Liver (tissue), 9 donors: Measurements from ENCODE around the gene AGPAT3. TPM values are rescaled to one million over a fixed set of nuclear protein-coding genes. Genes with fewer than 3 reads are reported as not detected.

Experiments
- DNase-seq: peaks from one replicate; pipeline ENCODE4 v3.0.0-alpha.2; 2017; ENCODE audit warnings: low spot score
- H3K27ac ChIP-seq, 2 donors: one replicate each; pipeline ENCODE4 v1.7.0; 2013; ENCODE audit warnings: inconsistent platforms in 2 of 2, low read length in 2 of 2, control low read depth in 1 of 2, low read depth in 1 of 2, mild to moderate bottlenecking in 1 of 2
- H3K27me3 ChIP-seq, 4 donors: one replicate each; pipeline versions ENCODE4 v1.6.1 to v1.7.0; 2013; ENCODE audit warnings: low read length in 3 of 4, inconsistent platforms in 1 of 4, mild to moderate bottlenecking in 1 of 4, moderate library complexity in 1 of 4; ENCODE audit not compliant: control insufficient read depth in 4 of 4, insufficient read depth in 4 of 4
- H3K36me3 ChIP-seq, 4 donors: one replicate each; pipeline versions ENCODE4 v1.6.1 to v1.7.0; 2013; ENCODE audit warnings: low read length in 3 of 4, mild to moderate bottlenecking in 3 of 4, low read depth in 1 of 4, moderate library complexity in 1 of 4; ENCODE audit not compliant: control insufficient read depth in 4 of 4, insufficient read depth in 3 of 4
- H3K4me1 ChIP-seq, 4 donors: one replicate each; pipeline versions ENCODE4 v1.6.1 to v1.7.0; 2013; ENCODE audit warnings: low read length in 3 of 4, mild to moderate bottlenecking in 3 of 4, moderate library complexity in 1 of 4; ENCODE audit not compliant: control insufficient read depth in 4 of 4, insufficient read depth in 4 of 4
- H3K4me3 ChIP-seq, 3 donors: one replicate each; pipeline versions ENCODE4 v1.6.1 to v1.7.0; 2013; ENCODE audit warnings: low read length in 3 of 3, control low read depth in 1 of 3, low read depth in 1 of 3, mild to moderate bottlenecking in 1 of 3
- H3K9ac ChIP-seq, 2 donors: one replicate each; pipeline ENCODE4 v1.7.0; 2013; ENCODE audit warnings: low read length in 2 of 2, mild to moderate bottlenecking in 2 of 2, moderate library complexity in 2 of 2, control low read depth in 1 of 2, low read depth in 1 of 2
- H3K9me3 ChIP-seq, 4 donors: one replicate each; pipeline versions ENCODE4 v1.6.1 to v1.7.0; 2013; ENCODE audit warnings: low read length in 3 of 4; ENCODE audit not compliant: control insufficient read depth in 4 of 4
- ATF3 ChIP-seq: IDR thresholded peaks from 2 replicates; pipeline ENCODE4 v1.6.1; 2016; ENCODE audit warnings: antibody characterized with exemption
- CTCF ChIP-seq: fragments of 150-350 bp; IDR thresholded peaks from 2 replicates; pipeline ENCODE4 v1.5.1; 2017; ENCODE audit warnings: improper control_type of control experiment, low read depth, low read length; ENCODE audit not compliant: missing input control
- EGR1 ChIP-seq, 2 donors: IDR thresholded peaks; 2 replicates each; pipeline ENCODE4 v1.6.1; 2016 to 2018; ENCODE audit warnings: antibody characterized with exemption in 2 of 2, low read depth in 2 of 2
- FOXA1 ChIP-seq: IDR thresholded peaks from 2 replicates; pipeline ENCODE4 v1.6.1; 2016; ENCODE audit warnings: antibody characterized with exemption
- FOXA2 ChIP-seq: IDR thresholded peaks from 2 replicates; pipeline ENCODE4 v1.6.1; 2016; ENCODE audit warnings: antibody characterized with exemption
- GABPA ChIP-seq, 2 donors: IDR thresholded peaks in 1 of 2; conservative IDR thresholded peaks in 1 of 2; 2 replicates each; pipeline ENCODE4 v1.6.1; 2016; ENCODE audit warnings: antibody characterized with exemption in 2 of 2, mild to moderate bottlenecking in 1 of 2, moderate library complexity in 1 of 2
- HNF4A ChIP-seq, 2 donors: conservative IDR thresholded peaks; 2 replicates each; pipeline ENCODE4 v1.6.1; 2016; ENCODE audit warnings: antibody characterized with exemption in 2 of 2, mild to moderate bottlenecking in 2 of 2
- HNF4G ChIP-seq: IDR thresholded peaks from 2 replicates; pipeline ENCODE4 v1.6.1; 2016; ENCODE audit warnings: antibody characterized with exemption
- JUND ChIP-seq, 2 donors: IDR thresholded peaks; 2 replicates each; pipeline ENCODE4 v1.6.1; 2016; ENCODE audit warnings: antibody characterized with exemption in 2 of 2
- MAX ChIP-seq: IDR thresholded peaks from 2 replicates; pipeline ENCODE4 v1.6.1; 2016; ENCODE audit warnings: antibody characterized with exemption
- RAD21 ChIP-seq, 2 donors: IDR thresholded peaks; 2 replicates each; pipeline ENCODE4 v1.6.1; 2016; ENCODE audit warnings: antibody characterized with exemption in 2 of 2, mild to moderate bottlenecking in 2 of 2
- REST ChIP-seq: IDR thresholded peaks from 2 replicates; pipeline ENCODE4 v1.6.1; 2016; ENCODE audit warnings: antibody characterized with exemption, mild to moderate bottlenecking
- RXRA ChIP-seq, 2 donors: IDR thresholded peaks; 2 replicates each; pipeline ENCODE4 v1.6.1; 2017 to 2018; ENCODE audit warnings: antibody characterized with exemption in 2 of 2, mild to moderate bottlenecking in 1 of 2
- SP1 ChIP-seq: IDR thresholded peaks from 2 replicates; pipeline ENCODE4 v1.6.1; 2018; ENCODE audit warnings: antibody characterized with exemption, mild to moderate bottlenecking
- YY1 ChIP-seq: IDR thresholded peaks from 2 replicates; pipeline ENCODE4 v1.6.1; 2016; ENCODE audit warnings: antibody characterized with exemption, mild to moderate bottlenecking
- WGBS: extraction: QIAGEN DNeasy Blood & Tissue Kit; methylation state at CpG from one replicate; pipeline ENCODE4 v1.1.7; 2013; 5-methylcytosine and 5-hydroxymethylcytosine counted together
- polyA plus RNA-seq, 2 donors: library from polyadenylated mRNA; stranded (reverse) in 1 of 2; unstranded in 1 of 2; fragments of 200-250 nt in 1 of 2; fragments of >200 nt in 1 of 2; fragmentation: Nextera tagmentation in 1 of 2; extraction: Ambion mirVana in 1 of 2; gene quantifications; one replicate each; pipeline versions ENCODE4 v1.2.1 to v1.2.3, GENCODE V29; 2013 to 2015
- total RNA-seq, 2 donors: library from RNA; depleted of rRNA; stranded (reverse); fragments of >200 nt; gene quantifications; one replicate each; pipeline ENCODE4 v1.2.3, GENCODE V29; 2014
- donor health status: healthy.
- donor health status: healthy.
- donor health status: healthy.
- donor health status: healthy.
- donor health status: healthy.

Gene AGPAT3
- total and polyA plus RNA-seq, 4 donors = 32.3 to 148 (median 59.8) TPM

GRCh38 chr21:43834146-43834905 lies 30.7 kb upstream of the AGPAT3 start:
- Histone ChIP-seq H3K27ac (no peak overlapping the region), H3K9me3 (no peaks in the 10 kb centered on the region), H3K4me1 (no peaks in the 10 kb centered on the region), H3K4me3 (no peak overlapping the region), H3K27me3 (no peaks in the 10 kb centered on the region), H3K36me3 (no peaks in the 10 kb centered on the region), H3K9ac (no peak overlapping the region)
- TF ChIP-seq JUND (IDR thresholded peaks at IDR 0.05) = no peak
- 89% methylated on average over 30 of the region's 30 CpGs for WGBS
- no peak for DNase-seq

GRCh38 chr21:43835050-43835449 lies 30.0 kb upstream of the AGPAT3 start:
- Histone ChIP-seq H3K4me3 (no peak overlapping the region), H3K36me3 (no peaks in the 10 kb centered on the region), H3K9me3 (no peaks in the 10 kb centered on the region), H3K27me3 (no peaks in the 10 kb centered on the region), H3K4me1 (no peaks in the 10 kb centered on the region), H3K27ac (no peak overlapping the region), H3K9ac (no peak overlapping the region)
- TF ChIP-seq EGR1 (IDR thresholded peaks at IDR 0.05; ENCODE audit: low read depth in 2 of 2) (no peak), ATF3 (no peak)
- DNase-seq = no peak
- WGBS = 63% methylated on average over 15 of the region's 15 CpGs

- Histone ChIP-seq H3K4me1 (no peaks in the 10 kb centered on the region), H3K27me3 (no peaks in the 10 kb centered on the region), H3K9me3 (no peaks in the 10 kb centered on the region), H3K36me3 (no peaks in the 10 kb centered on the region), H3K27ac (no peak overlapping the region), H3K4me3 (no peak overlapping the region), H3K9ac (no peak overlapping the region)
- no peak for DNase-seq
- TF ChIP-seq HNF4G (no peak), SP1 (no peak), GABPA (IDR thresholded peaks at IDR 0.05 in 1 of 2, conservative IDR thresholded peaks at IDR 0.05 in 1 of 2) (no peak), ATF3 (no peak), YY1 (no peak), FOXA1 (no peak), FOXA2 (no peak), EGR1 (IDR thresholded peaks at IDR 0.05; ENCODE audit: low read depth in 2 of 2) (no peak), HNF4A (conservative IDR thresholded peaks at IDR 0.05) (no peak), MAX (no peak)
- 92% methylated on average over 6 of the region's 6 CpGs for WGBS
Observed at GRCh38 chr21:43835861-43836260, 29.2 kb upstream of the AGPAT3 start.

GRCh38 chr21:43836616-43837015 lies 28.4 kb upstream of the AGPAT3 start:
- H3K9ac ChIP-seq = no peak overlapping the region
- no peak overlapping the region for H3K27ac ChIP-seq
- WGBS = 87% methylated on average over 6 of the region's 6 CpGs
- no peaks in the 10 kb centered on the region for H3K27me3 ChIP-seq
- H3K4me1 ChIP-seq = no peaks in the 10 kb centered on the region
- no peaks in the 10 kb centered on the region for H3K9me3 ChIP-seq
- H3K36me3 ChIP-seq = no peaks in the 10 kb centered on the region
- TF ChIP-seq CTCF (no peak), GABPA (IDR thresholded peaks at IDR 0.05 in 1 of 2, conservative IDR thresholded peaks at IDR 0.05 in 1 of 2) (no peak), FOXA2 (no peak), HNF4A (conservative IDR thresholded peaks at IDR 0.05) (no peak), REST (no peak), FOXA1 (no peak), RXRA (IDR thresholded peaks at IDR 0.05) (no peak), RAD21 (IDR thresholded peaks at IDR 0.05) (no peak), JUND (IDR thresholded peaks at IDR 0.05) (no peak), YY1 (no peak)
- no peak for DNase-seq
- no peak overlapping the region for H3K4me3 ChIP-seq
